AG04450 (cell line): ENCODE data around the gene FHIT. TPM values are rescaled to one million over a fixed set of nuclear protein-coding genes. Genes with fewer than 3 reads are reported as not detected.

Experiments
- CTCF ChIA-PET: fragments of 300-600, 350-600 bp; formaldehyde crosslinking; extraction: SDS; loops from one replicate; lab custom pipeline; 2022; ENCODE audit warnings: antibody characterized with exemption, inconsistent platforms; lab: Charles Lee
- POLR2A ChIA-PET: fragments of 350-600 bp; formaldehyde crosslinking; extraction: SDS; loops from one replicate; lab custom pipeline; 2021; ENCODE audit warnings: antibody characterized with exemption, inconsistent platforms; lab: Yijun Ruan, JAX
- DNase-seq: peaks from one replicate; pipeline ENCODE4 v3.0.0-alpha.2; 2011; ENCODE audit warnings: low read depth, low spot score
- H3K27ac ChIP-seq: one replicate; pipeline ENCODE4 v1.5.1; 2012; ENCODE audit warnings: low read depth, low read length, control low read depth
- H3K27me3 ChIP-seq: one replicate; pipeline ENCODE4 v1.6.0; 2012; ENCODE audit warnings: low read length; ENCODE audit not compliant: control insufficient read depth, insufficient read depth
- H3K4me3 ChIP-seq: 2 replicates; pipeline ENCODE4 v1.5.1; 2011; ENCODE audit warnings: mild to moderate bottlenecking, low read depth, low read length, control low read depth
- H3K9me3 ChIP-seq: 2 replicates; pipeline ENCODE4 v1.5.1; 2012; ENCODE audit warnings: low read length; ENCODE audit not compliant: control insufficient read depth, insufficient read depth
- polyA plus RNA-seq: library from polyadenylated mRNA; depleted of rRNA; stranded (reverse); fragments of >200 nt; gene quantifications from 2 replicates; pipeline ENCODE4 v1.2.3, GENCODE V29; 2011
- TF ChIP-seq, protein P1 (sequence below): IDR thresholded peaks from 2 replicates; pipeline ENCODE4 v1.5.1; 2011; ENCODE audit warnings: low read depth, low read length, control low read depth, inconsistent platforms

The FHIT gene
- polyA plus RNA-seq, 1 experiment = 0.17 TPM

DNA sequence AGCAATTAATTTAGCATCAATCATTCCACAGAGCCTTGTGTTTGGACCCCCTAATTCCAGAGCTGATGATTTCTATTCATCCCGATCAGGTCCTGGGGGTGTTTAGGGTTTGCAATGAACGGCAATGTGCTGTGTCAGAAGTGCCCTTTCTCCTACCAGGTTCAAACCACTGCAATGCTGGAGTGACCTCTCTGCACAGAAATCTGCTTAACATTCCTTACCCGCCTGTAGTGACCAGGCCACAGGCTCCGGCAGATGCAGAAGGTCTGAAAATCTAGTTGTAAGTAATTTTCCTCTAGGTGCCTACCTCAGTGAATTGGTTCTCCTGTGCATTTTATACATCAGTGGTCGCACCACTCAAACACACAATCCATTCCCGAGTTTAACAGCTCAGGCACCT is 1476.1 kb downstream of the FHIT start:
- no peak overlapping the region for H3K4me3 ChIP-seq
- TF ChIP-seq, protein P1, sequence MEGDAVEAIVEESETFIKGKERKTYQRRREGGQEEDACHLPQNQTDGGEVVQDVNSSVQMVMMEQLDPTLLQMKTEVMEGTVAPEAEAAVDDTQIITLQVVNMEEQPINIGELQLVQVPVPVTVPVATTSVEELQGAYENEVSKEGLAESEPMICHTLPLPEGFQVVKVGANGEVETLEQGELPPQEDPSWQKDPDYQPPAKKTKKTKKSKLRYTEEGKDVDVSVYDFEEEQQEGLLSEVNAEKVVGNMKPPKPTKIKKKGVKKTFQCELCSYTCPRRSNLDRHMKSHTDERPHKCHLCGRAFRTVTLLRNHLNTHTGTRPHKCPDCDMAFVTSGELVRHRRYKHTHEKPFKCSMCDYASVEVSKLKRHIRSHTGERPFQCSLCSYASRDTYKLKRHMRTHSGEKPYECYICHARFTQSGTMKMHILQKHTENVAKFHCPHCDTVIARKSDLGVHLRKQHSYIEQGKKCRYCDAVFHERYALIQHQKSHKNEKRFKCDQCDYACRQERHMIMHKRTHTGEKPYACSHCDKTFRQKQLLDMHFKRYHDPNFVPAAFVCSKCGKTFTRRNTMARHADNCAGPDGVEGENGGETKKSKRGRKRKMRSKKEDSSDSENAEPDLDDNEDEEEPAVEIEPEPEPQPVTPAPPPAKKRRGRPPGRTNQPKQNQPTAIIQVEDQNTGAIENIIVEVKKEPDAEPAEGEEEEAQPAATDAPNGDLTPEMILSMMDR = no peak
- peak overlapping the region; percentile 73 for H3K27ac ChIP-seq
- DNase-seq = no peak
- H3K9me3 ChIP-seq = no peaks in the 10 kb centered on the region
- CTCF ChIA-PET = interaction anchor here (1.3 kb wide), 1 partner anchor 35 kb away, joined by 4 read pairs; no protein-coding TSS in a partner anchor
- POLR2A ChIA-PET = interaction anchor here (1.2 kb wide), 1 partner anchor 43 kb away, joined by 3 read pairs; no protein-coding TSS in a partner anchor
- H3K27me3 ChIP-seq = no peaks in the 10 kb centered on the region

DNA sequence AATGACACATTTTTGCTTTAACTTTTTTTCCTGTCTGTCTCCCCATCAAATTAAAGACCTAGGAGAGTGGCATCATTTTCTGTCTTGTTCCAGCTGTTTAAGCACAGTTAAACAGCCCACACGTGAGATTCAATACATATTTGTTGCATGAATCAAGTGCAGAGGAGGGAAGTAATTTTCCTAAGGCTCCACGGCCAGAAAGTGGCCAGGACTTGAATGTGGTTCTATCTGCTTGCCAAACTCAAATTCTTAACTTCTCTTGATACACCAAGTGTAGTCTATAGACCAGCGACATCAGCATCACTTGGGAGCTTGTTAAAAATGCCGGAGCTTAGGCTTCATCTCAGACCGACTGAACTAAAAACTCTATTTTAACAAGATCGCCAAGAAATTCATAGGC is 1476.6 kb downstream of the FHIT start:
- TF ChIP-seq, protein P1 = no peak
- H3K4me3 ChIP-seq = no peak overlapping the region
- H3K9me3 ChIP-seq = no peaks in the 10 kb centered on the region
- ChIA-PET CTCF (interaction anchor here (1.3 kb wide), 1 partner anchor 35 kb away, joined by 4 read pairs; no protein-coding TSS in a partner anchor), POLR2A (interaction anchor here (1.2 kb wide), 1 partner anchor 44 kb away, joined by 3 read pairs; no protein-coding TSS in a partner anchor)
- no peaks in the 10 kb centered on the region for H3K27me3 ChIP-seq
- peak overlapping the region; percentile 73 for H3K27ac ChIP-seq
- peak; percentile 57 for DNase-seq

DNA sequence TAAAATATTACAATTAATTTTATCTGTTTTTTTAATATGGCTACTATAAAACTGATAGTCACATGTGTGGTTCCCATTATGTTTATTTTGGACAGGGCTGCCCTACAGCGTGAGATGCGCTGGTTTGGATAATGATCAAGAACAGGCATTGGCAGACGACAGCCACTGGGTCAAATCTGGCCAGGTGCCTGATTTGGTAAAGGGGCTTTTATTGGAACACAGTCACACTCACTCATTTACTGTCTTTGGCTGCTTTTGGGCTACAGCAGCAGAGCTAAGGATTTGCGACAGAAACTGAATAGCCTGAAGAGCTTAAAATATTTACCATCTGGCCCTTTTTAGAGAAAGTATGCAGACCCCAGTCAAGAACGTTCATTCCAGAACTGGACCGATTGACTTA is 1477.3 kb downstream of the FHIT start:
- no peaks in the 10 kb centered on the region for H3K9me3 ChIP-seq
- POLR2A ChIA-PET = no interaction called here
- TF ChIP-seq, protein P1 = no peak
- H3K27ac ChIP-seq = peak overlapping the region; percentile 25
- no peak for DNase-seq
- CTCF ChIA-PET = interaction anchor here (0.7 kb wide), 1 partner anchor 139 kb away, joined by 3 read pairs; no protein-coding TSS in a partner anchor
- H3K4me3 ChIP-seq = no peak overlapping the region
- no peaks in the 10 kb centered on the region for H3K27me3 ChIP-seq

DNA sequence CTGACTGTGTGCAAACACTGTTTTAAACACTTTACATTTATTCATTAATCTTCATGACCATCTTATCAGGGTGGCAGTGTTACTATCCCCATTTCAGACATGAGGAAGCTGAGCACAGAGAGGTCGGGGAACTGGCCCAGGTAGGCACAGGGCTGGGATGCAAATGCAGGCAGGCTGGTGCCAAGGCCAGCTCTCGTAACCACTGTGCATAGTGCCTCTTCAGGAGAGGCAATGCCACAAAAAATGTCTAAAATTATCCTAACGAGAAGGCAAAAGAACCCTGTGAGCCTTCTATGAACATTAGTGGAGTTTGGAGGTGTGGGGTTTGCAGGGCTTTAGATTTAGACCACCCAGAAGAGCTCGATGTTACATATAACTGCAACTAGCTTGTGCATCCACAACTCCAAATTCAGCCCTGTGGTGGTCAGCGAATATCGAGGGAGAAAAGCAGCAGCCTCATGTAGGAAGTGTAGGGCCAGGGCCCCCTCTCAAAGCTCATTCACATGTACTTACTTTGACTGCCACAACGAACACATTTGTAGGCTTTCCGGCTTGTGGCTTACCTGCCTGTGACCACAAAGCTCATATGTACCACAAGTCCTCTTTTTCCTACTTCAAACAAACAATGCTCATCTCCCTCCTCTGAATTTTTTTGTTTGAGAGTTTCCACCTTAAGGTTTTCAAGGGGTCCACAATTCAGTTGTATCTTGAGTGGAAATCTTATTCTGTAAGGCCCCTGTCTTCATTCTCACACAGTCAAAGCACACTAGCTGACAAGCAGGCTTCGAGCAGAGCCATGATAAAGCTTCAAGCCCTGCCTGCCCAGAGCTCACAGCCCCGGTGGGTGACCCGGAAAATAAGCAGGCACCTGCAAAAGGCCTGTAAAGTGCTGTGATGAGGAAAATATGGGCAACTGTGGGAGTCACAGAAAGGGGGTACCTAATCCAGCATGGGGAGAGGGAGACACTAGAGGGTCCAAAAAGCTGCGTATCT is 1478.5 kb downstream of the FHIT start:
- no peak for DNase-seq
- Histone ChIP-seq H3K9me3 (no peaks in the 10 kb centered on the region), H3K27me3 (no peaks in the 10 kb centered on the region), H3K27ac (no peak overlapping the region), H3K4me3 (no peak overlapping the region)
- POLR2A ChIA-PET = no interaction called here
- TF ChIP-seq, protein P1 = no peak
- CTCF ChIA-PET = interaction anchor here (0.9 to 1.1 kb wide), 3 partner anchors 38 to 197 kb away, joined by 3 to 6 read pairs (median 3); no protein-coding TSS in a partner anchor
